B cell (primary cell): Measurements from ENCODE around the gene PCGF3. TPM values are rescaled to one million over a fixed set of nuclear protein-coding genes. Genes with fewer than 3 reads are reported as not detected.

Source experiments
- ATAC-seq: fragments of 200-7000 bp; cut with Tn5 transposase; one replicate; pipeline ENCODE4 v1.10.0; 2021; ENCODE audit warnings: low read depth, mild to moderate bottlenecking, moderate number of reproducible peaks, moderate library complexity
- CTCF ChIA-PET: fragments of 350-600 bp; sonication (Branson Sonifier 250); formaldehyde crosslinking; loops from one replicate; lab custom pipeline; 2021; ENCODE audit warnings: antibody characterized with exemption, inconsistent platforms; lab: Charles Lee
- POLR2A ChIA-PET: fragments of 350-600 bp; sonication (Branson Sonifier 250); formaldehyde crosslinking; loops from one replicate; lab custom pipeline; 2021; ENCODE audit warnings: antibody characterized with exemption; lab: Charles Lee
- DNase-seq: peaks from one replicate; pipeline ENCODE4 v3.0.0; 2013
- H2AFZ ChIP-seq: 2 replicates; pipeline ENCODE4 v1.6.1; 2012; ENCODE audit warnings: mild to moderate bottlenecking, low read depth, low read length; ENCODE audit not compliant: insufficient read depth, poor library complexity, severe bottlenecking
- H3K27ac ChIP-seq, 2 donors: 1 replicate in 1 of 2; 2 replicates in 1 of 2; pipeline ENCODE4 v1.5.1; 2012 to 2013; ENCODE audit warnings: low read length in 2 of 2, mild to moderate bottlenecking in 2 of 2, moderate library complexity in 1 of 2
- H3K27me3 ChIP-seq, 4 experiments: fragments of 200-600 bp in 1 of 4; sonication (generic) in 1 of 4; replicated peaks in 1 of 4; 1 replicate in 2 of 4; 2 replicates in 2 of 4; pipeline versions ENCODE4 v1.6.1 to v1.7.0; 2013 to 2016; ENCODE audit warnings: low read length in 3 of 4, mild to moderate bottlenecking in 2 of 4, mixed read lengths in 1 of 4, moderate library complexity in 1 of 4; ENCODE audit not compliant: insufficient read depth in 4 of 4, control insufficient read depth in 3 of 4; ENCODE audit errors: control extremely low read depth in 1 of 4
- H3K36me3 ChIP-seq, 2 experiments: replicated peaks in 1 of 2; 1 replicate in 1 of 2; 2 replicates in 1 of 2; pipeline versions ENCODE4 v1.6.1 to v1.7.1; 2013; ENCODE audit warnings: low read length in 1 of 2; ENCODE audit not compliant: insufficient read depth in 2 of 2, control insufficient read depth in 1 of 2; ENCODE audit errors: control extremely low read depth in 1 of 2, extremely low read depth in 1 of 2
- H3K4me1 ChIP-seq, 2 donors: fragments of 200-600 bp in 1 of 2; sonication (generic) in 1 of 2; 1 replicate in 1 of 2; 2 replicates in 1 of 2; pipeline versions ENCODE4 v1.5.1 to v1.6.1; 2013 to 2017; ENCODE audit warnings: low read length in 2 of 2; ENCODE audit not compliant: control insufficient read depth in 2 of 2, insufficient read depth in 2 of 2
- H3K4me2 ChIP-seq: replicated peaks from 2 replicates; pipeline ENCODE3; 2012; ENCODE audit warnings: mild to moderate bottlenecking, low read depth, low read length; ENCODE audit not compliant: poor library complexity, severe bottlenecking
- H3K4me3 ChIP-seq, 5 experiments: fragments of 200-600 bp in 1 of 5; sonication (generic) in 1 of 5; 1 replicate in 3 of 5; 2 replicates in 2 of 5; pipeline versions ENCODE4 v1.5.1 to v1.7.0; 2011 to 2016; ENCODE audit warnings: low read length in 4 of 5, mild to moderate bottlenecking in 4 of 5, low read depth in 2 of 5, control low read depth in 1 of 5, moderate library complexity in 1 of 5; ENCODE audit not compliant: insufficient read depth in 1 of 5; ENCODE audit errors: control extremely low read depth in 1 of 5, extremely low read depth in 1 of 5
- H3K79me2 ChIP-seq: fragments of 200-600 bp; sonication (generic); one replicate; pipeline ENCODE4 v1.6.0; 2016; ENCODE audit warnings: low read length; ENCODE audit not compliant: control insufficient read depth, insufficient read depth
- H3K9ac ChIP-seq: fragments of 200-600 bp; sonication (generic); 2 replicates; pipeline ENCODE4 v1.6.1; 2017; ENCODE audit warnings: mild to moderate bottlenecking, low read length, moderate library complexity
- H3K9me3 ChIP-seq, 3 donors: one replicate each; pipeline versions ENCODE4 v1.6.1 to v1.7.1; 2013; ENCODE audit warnings: low read length in 2 of 3; ENCODE audit not compliant: control insufficient read depth in 2 of 3, insufficient read depth in 1 of 3; ENCODE audit errors: control extremely low read depth in 1 of 3
- H4K20me1 ChIP-seq: 2 replicates; pipeline ENCODE4 v1.6.0; 2012; ENCODE audit warnings: mild to moderate bottlenecking, low read length; ENCODE audit not compliant: insufficient read depth, control insufficient read depth, poor library complexity, severe bottlenecking
- H3K27ac Mint-ChIP-seq: one replicate; pipeline ENCODE4 v1.8.0; 2021; ENCODE audit warnings: mixed read lengths
- H3K27me3 Mint-ChIP-seq: one replicate; pipeline ENCODE4 v1.8.0; 2021; ENCODE audit warnings: mixed read lengths
- H3K4me1 Mint-ChIP-seq: one replicate; pipeline ENCODE4 v1.8.0; 2021; ENCODE audit warnings: mixed read lengths
- H3K4me3 Mint-ChIP-seq: one replicate; pipeline ENCODE4 v1.8.0; 2021; ENCODE audit warnings: mixed read lengths
- H3K9me3 Mint-ChIP-seq: one replicate; pipeline ENCODE4 v1.8.0; 2022; ENCODE audit warnings: mixed read lengths; ENCODE audit not compliant: insufficient read depth
- EZH2 ChIP-seq: IDR thresholded peaks from 2 replicates; pipeline ENCODE4 v1.6.1; 2012; ENCODE audit warnings: borderline replicate concordance, low read depth, mild to moderate bottlenecking, moderate library complexity, low read length; ENCODE audit not compliant: insufficient read depth, poor library complexity, severe bottlenecking
- WGBS: methylation state at CpG from one replicate; pipeline ENCODE4 v1.1.5; 2013; ENCODE audit warnings: missing lambda C conversion rate; ENCODE audit not compliant: insufficient coverage; 5-methylcytosine and 5-hydroxymethylcytosine counted together
- intact Hi-C: fragments of 100-400 bp; cut with micrococcal nuclease; formaldehyde crosslinking; loops from one replicate; pipeline ENCODE4 v1.10.0; 2022
- polyA plus RNA-seq: library from polyadenylated mRNA; depleted of rRNA; stranded (reverse); fragments of >200 nt; gene quantifications from 2 replicates; pipeline ENCODE4 v1.2.3, GENCODE V29; 2012
- total RNA-seq, 2 donors: library from RNA; stranded (reverse); fragments of 120-200 nt in 1 of 2; gene quantifications; 1 replicate in 1 of 2; 2 replicates in 1 of 2; pipeline versions ENCODE4 v1.2.3 to v1.2.4, GENCODE V29; 2013 to 2022
- TF ChIP-seq, protein P1 (sequence below): fragments of 200-600 bp; IDR thresholded peaks from one replicate; pipeline ENCODE4 v1.8.0; 2022; ENCODE audit warnings: antibody characterized with exemption, mild to moderate bottlenecking

The PCGF3 gene
- total and polyA plus RNA-seq, 2 donors (not counting 1 experiment from before 2014, with no cell fraction given) = 65.7 to 90.3 TPM

GRCh38 chr4:780716-781492 lies 75.3 kb downstream of the PCGF3 start:
- Histone ChIP-seq H3K79me2 (peaks cover 59% of the 10 kb centered on the region), H3K27me3 (peaks cover 0 to 22% (median 11%) of the 10 kb centered on the region in 4 experiments), H3K9ac (peak overlapping the region; percentile 99), H3K36me3 (peaks cover 0 to 23% of the 10 kb centered on the region in 2 experiments), H3K4me2 (peak overlapping the region; percentile 93), H2AFZ (peak overlapping the region; percentile 95), H3K4me1 (peaks cover 32 to 34% of the 10 kb centered on the region in 2 donors), H3K4me3 (peak overlapping the region; percentile 23 to 97 (median 85)), H3K27ac (peak overlapping the region; percentile 82 to 95), H4K20me1 (peaks cover 27% of the 10 kb centered on the region), H3K9me3 (peaks cover 0 to 19% (median 0%) of the 10 kb centered on the region in 3 donors)
- no peak for DNase-seq
- no peak for ATAC-seq
- Mint-ChIP-seq H3K27me3 (peaks cover 18% of the 10 kb centered on the region), H3K27ac (peak overlapping the region; percentile 91), H3K4me3 (peak overlapping the region; percentile 94), H3K4me1 (peaks cover 51% of the 10 kb centered on the region), H3K9me3 (no peaks in the 10 kb centered on the region)
- POLR2A ChIA-PET = interaction anchor here (1.3 kb wide), 1 partner anchor 206 kb away, joined by 4 read pairs; the partner anchor contains the start of gene IDUA
- no peak for TF ChIP-seq EZH2
- TF ChIP-seq, protein P1, sequence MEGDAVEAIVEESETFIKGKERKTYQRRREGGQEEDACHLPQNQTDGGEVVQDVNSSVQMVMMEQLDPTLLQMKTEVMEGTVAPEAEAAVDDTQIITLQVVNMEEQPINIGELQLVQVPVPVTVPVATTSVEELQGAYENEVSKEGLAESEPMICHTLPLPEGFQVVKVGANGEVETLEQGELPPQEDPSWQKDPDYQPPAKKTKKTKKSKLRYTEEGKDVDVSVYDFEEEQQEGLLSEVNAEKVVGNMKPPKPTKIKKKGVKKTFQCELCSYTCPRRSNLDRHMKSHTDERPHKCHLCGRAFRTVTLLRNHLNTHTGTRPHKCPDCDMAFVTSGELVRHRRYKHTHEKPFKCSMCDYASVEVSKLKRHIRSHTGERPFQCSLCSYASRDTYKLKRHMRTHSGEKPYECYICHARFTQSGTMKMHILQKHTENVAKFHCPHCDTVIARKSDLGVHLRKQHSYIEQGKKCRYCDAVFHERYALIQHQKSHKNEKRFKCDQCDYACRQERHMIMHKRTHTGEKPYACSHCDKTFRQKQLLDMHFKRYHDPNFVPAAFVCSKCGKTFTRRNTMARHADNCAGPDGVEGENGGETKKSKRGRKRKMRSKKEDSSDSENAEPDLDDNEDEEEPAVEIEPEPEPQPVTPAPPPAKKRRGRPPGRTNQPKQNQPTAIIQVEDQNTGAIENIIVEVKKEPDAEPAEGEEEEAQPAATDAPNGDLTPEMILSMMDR = no peak
- intact Hi-C loops = loop anchor here (1.0 to 5.0 kb wide), 5 partner anchors 151 to 566 kb away; partner anchors contain the start of genes DGKQ, GAK, IDUA and TMEM175
- WGBS = 5% methylated on average over 29 of the region's 38 CpGs
- CTCF ChIA-PET = interaction anchor here (1.4 to 1.9 kb wide), 2 partner anchors 38 to 39 kb away, joined by 6 to 7 read pairs; no protein-coding TSS in a partner anchor
